ENCODE measurements around the gene RANBP3.

The RANBP3 gene

GRCh38 chr19:5951338-5951861, 26.5 kb downstream of the RANBP3 start:
- TF ChIP-seq CTCF (IDR thresholded peaks at IDR 0.05; ENCODE audit: borderline replicate concordance, extremely low read depth, low read length, poor library complexity, severe bottlenecking) (no peak), EZH2 (IDR thresholded peaks at IDR 0.05; ENCODE audit: borderline replicate concordance, low read depth, low read length, severe bottlenecking) (no peak)

DNA sequence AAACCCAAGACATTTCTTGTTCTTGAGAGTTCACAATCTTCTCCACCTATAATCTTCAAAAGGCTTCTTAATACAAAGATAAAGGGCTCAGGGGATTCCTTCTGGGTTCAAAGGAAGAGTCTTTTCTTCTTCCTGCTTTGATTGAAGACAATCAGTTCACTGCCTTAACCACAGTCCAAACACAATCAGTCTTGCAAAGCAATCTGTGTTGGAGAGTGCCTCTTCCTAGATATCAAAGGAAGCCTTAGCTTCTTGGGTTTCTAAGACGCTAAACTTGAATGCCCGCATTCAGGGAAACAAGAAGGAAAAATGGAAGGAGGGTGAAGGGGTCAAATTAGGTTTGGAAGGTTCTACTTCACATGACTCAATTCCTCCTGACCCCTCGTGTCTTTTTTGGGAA, 27.2 kb downstream of the RANBP3 start:
- no peak overlapping the region for H3K4me2 ChIP-seq (ENCODE audit: insufficient read depth, low read length)
- peaks cover 54% of the 10 kb centered on the region for H3K36me3 ChIP-seq (ENCODE audit: insufficient read depth, low read length)
- H4K20me1 ChIP-seq (ENCODE audit: insufficient read depth, low read length) = peaks cover 95% of the 10 kb centered on the region
- no peak overlapping the region for H3K4me3 ChIP-seq (ENCODE audit: low read depth in 1 of 2, low read length in 2 of 2)
- no peaks in the 10 kb centered on the region for H3K9me3 ChIP-seq (ENCODE audit: insufficient read depth, low read length, severe bottlenecking)
- H3K4me1 ChIP-seq (ENCODE audit: insufficient read depth, low read length) = peaks cover 32% of the 10 kb centered on the region
- ATAC-seq (ENCODE audit: insufficient read depth, low read depth) (no peak), DNase-seq (no peak)
- H3K79me2 ChIP-seq (ENCODE audit: insufficient read depth, low read length) = peaks cover 100% of the 10 kb centered on the region
- H2AFZ ChIP-seq (ENCODE audit: low read depth, low read length) = no peak overlapping the region
- H3K9ac ChIP-seq (ENCODE audit: low read depth, low read length) = no peak overlapping the region
- no peaks in the 10 kb centered on the region for H3K27me3 ChIP-seq (ENCODE audit: insufficient read depth, low read length, poor library complexity)
- no peak overlapping the region for H3K27ac ChIP-seq (ENCODE audit: low read length)
- TF ChIP-seq CTCF (IDR thresholded peaks at IDR 0.05; ENCODE audit: borderline replicate concordance, extremely low read depth, low read length, poor library complexity, severe bottlenecking) (no peak), EZH2 (IDR thresholded peaks at IDR 0.05; ENCODE audit: borderline replicate concordance, low read depth, low read length, severe bottlenecking) (no peak)

More at GRCh38 chr19:5951338-5951861, 26.5 kb downstream of the RANBP3 start:
- no peak overlapping the region for H3K4me3 ChIP-seq (ENCODE audit: low read depth in 1 of 2, low read length in 2 of 2)
- H4K20me1 ChIP-seq (ENCODE audit: insufficient read depth, low read length) = peaks cover 95% of the 10 kb centered on the region
- no peak overlapping the region for H3K4me2 ChIP-seq (ENCODE audit: insufficient read depth, low read length)
- H3K36me3 ChIP-seq (ENCODE audit: insufficient read depth, low read length) = peaks cover 49% of the 10 kb centered on the region
- no peak overlapping the region for H2AFZ ChIP-seq (ENCODE audit: low read depth, low read length)
- H3K27ac ChIP-seq (ENCODE audit: low read length) = no peak overlapping the region
- H3K27me3 ChIP-seq (ENCODE audit: insufficient read depth, low read length, poor library complexity) = no peaks in the 10 kb centered on the region
- peaks cover 32% of the 10 kb centered on the region for H3K4me1 ChIP-seq (ENCODE audit: insufficient read depth, low read length)
- no peak overlapping the region for H3K9ac ChIP-seq (ENCODE audit: low read depth, low read length)
- DNase-seq (no peak), ATAC-seq (ENCODE audit: insufficient read depth, low read depth) (no peak)
- H3K9me3 ChIP-seq (ENCODE audit: insufficient read depth, low read length, severe bottlenecking) = no peaks in the 10 kb centered on the region
- H3K79me2 ChIP-seq (ENCODE audit: insufficient read depth, low read length) = peaks cover 100% of the 10 kb centered on the region

DNA sequence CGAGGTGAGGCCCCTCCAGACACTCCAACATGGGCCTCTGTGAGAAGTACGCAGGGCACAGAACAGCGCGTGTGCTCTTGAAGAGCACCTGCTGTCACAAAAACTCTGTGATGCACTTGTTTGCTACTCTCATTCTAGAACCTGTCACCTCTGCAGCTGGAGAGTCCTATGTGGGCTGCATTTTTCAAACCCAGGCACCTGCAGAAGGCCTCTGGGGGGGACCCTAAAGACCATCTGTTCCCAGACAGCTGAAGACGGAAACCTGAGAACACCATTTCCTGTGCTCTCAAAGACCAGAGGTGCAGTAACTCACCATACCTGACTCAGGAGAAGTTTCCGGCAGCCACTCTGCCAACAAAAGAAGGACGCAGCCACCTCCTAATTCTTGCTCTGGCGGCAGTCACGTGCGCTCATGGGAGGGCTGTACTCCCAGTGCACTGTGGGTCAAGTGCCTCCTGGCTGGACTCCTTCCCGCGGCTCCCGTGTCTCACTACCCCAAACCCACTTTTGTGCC, 28.1 kb downstream of the RANBP3 start:
- no peak overlapping the region for H3K4me2 ChIP-seq (ENCODE audit: insufficient read depth, low read length)
- H4K20me1 ChIP-seq (ENCODE audit: insufficient read depth, low read length) = peaks cover 95% of the 10 kb centered on the region
- no peak overlapping the region for H3K9ac ChIP-seq (ENCODE audit: low read depth, low read length)
- no peak overlapping the region for H3K27ac ChIP-seq (ENCODE audit: low read length)
- no peak overlapping the region for H3K4me3 ChIP-seq (ENCODE audit: low read depth in 1 of 2, low read length in 2 of 2)
- TF ChIP-seq EZH2 (IDR thresholded peaks at IDR 0.05; ENCODE audit: borderline replicate concordance, low read depth, low read length, severe bottlenecking) = no peak
- no peak for TF ChIP-seq CTCF (IDR thresholded peaks at IDR 0.05; ENCODE audit: borderline replicate concordance, extremely low read depth, low read length, poor library complexity, severe bottlenecking)
- peaks cover 26% of the 10 kb centered on the region for H3K4me1 ChIP-seq (ENCODE audit: insufficient read depth, low read length)
- peaks cover 59% of the 10 kb centered on the region for H3K36me3 ChIP-seq (ENCODE audit: insufficient read depth, low read length)
- H3K79me2 ChIP-seq (ENCODE audit: insufficient read depth, low read length) = peaks cover 100% of the 10 kb centered on the region
- DNase-seq (no peak), ATAC-seq (ENCODE audit: insufficient read depth, low read depth) (no peak)
- no peaks in the 10 kb centered on the region for H3K9me3 ChIP-seq (ENCODE audit: insufficient read depth, low read length, severe bottlenecking)
- no peaks in the 10 kb centered on the region for H3K27me3 ChIP-seq (ENCODE audit: insufficient read depth, low read length, poor library complexity)
- no peak overlapping the region for H2AFZ ChIP-seq (ENCODE audit: low read depth, low read length)
